ENCODE measurements around the gene KCND3.
"Not testable (repeated sequence)": the region's sequence is repeated elsewhere in the genome, so short reads cannot be mapped to it uniquely, and the experiment has no call there.

KCND3 gene

DNA sequence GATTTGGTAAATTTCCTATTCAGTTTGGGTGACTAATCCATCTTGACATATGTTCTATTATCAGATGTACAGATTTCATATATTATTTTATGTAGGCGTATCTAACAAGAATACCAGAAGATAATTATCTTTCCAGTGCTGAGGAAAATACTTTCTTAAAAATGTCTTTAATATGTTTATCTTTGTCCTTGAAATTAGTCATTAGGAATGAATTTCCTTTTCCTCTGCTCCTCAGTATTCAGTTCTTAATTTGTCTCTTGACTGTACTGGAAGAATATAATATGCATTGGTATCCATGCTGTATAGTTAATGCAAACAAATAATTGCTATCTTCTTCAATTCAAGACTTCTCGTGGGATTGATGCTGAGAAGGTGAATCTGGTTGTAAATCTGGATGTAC is 227.1 kb downstream of the KCND3 start:
- no peak for DNase-seq

- DNase-seq, result no peak
Observed at GRCh38 chr1:111761717-111762116, 227.8 kb downstream of the KCND3 start.

DNA sequence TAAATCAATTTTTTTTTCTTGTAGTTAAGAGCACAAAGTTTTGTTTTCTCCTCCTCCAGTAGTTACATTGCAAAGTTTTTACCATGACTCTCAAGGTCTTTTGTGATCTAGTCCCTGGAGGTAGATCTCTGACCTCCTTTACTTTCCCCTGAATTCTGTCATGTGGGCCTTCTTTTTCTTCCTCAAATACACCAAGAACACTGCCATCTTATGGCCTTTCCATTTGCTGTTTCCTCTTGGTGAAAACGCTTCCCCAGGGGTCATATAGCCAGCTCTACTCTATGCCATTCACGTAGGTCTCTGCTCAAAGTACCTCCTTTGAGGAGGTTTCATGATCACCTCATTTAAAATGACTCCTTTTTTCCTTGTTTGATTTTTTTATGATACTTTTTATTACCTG is 231.1 kb downstream of the KCND3 start:
- DNase-seq, result no peak

DNA sequence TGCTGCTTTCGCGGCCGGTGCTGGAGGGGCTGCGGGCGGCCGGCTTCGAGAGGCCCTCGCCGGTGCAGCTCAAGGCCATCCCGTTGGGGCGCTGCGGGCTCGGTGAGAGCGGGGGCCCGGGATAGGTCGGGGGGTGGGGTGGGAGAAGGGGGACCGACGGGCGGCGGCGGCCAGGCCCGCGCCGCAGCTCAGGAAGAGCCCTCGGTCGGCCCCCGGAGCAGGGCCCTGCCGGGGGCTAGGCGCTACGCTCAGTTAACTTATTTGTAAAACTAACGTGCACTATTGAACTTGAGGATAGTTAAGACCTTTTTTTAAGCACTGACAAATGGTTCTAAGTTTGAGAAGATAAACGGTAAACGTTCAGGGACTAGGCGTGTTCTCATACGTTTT is 233.3 kb downstream of the KCND3 start:
- DNase-seq, result no peak

- DNase-seq, result peak; percentile 87 to 89
Observed at GRCh38 chr1:111755331-111756123, 233.9 kb downstream of the KCND3 start, which contains the start of gene DDX20. Gene DDX20, plus strand, starts transcription at chr1:111755901. Its CDS starts 24 bp downstream, at chr1:111755925.

DNA sequence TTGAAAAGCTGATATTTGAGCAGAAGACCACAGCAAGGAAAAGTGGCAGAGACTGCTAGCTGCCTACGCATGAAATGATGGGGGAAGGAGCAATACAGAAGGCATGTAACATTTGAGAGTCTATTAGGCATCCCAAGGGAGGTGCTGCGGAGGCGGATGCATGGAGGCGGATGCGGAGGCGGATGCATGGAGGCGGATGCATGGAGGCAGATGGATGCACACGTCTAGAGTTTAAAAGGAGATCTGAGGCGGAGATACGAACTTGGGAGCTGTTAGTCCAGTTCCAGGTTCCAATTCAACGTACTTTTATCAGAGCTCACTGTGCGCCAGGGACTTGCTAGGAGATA is 234.5 kb downstream of the KCND3 start:
- DNase-seq, result no peak

- no peak for DNase-seq
Observed at GRCh38 chr1:111751906-111752575, 237.4 kb downstream of the KCND3 start.

- DNase-seq, result no peak
Observed at GRCh38 chr1:111750856-111751255, 238.6 kb downstream of the KCND3 start.

- DNase-seq, result no peak
Observed at GRCh38 chr1:111749628-111750027, 239.8 kb downstream of the KCND3 start.

DNA sequence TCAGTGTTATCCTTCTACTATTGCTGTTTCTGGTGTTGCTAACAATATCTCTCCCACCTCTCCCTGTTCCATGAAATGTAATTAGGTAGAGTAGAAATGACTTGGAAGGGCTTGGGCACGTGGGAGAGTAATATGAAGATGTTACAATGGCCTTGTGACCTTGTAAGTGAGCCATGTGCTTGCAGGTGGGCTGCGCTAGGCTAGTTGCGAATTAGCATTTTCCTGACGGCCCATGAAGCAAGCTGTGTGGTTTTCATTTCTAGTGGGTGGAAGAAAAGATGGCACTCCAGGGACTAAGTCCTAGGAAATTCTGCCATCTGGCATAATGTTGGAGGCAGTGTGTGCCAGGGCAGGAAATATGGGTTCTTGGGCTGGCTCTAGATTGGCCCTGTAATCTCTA is 241.5 kb downstream of the KCND3 start:
- peak in 1 of 2 donors; percentile 21 for DNase-seq

DNA sequence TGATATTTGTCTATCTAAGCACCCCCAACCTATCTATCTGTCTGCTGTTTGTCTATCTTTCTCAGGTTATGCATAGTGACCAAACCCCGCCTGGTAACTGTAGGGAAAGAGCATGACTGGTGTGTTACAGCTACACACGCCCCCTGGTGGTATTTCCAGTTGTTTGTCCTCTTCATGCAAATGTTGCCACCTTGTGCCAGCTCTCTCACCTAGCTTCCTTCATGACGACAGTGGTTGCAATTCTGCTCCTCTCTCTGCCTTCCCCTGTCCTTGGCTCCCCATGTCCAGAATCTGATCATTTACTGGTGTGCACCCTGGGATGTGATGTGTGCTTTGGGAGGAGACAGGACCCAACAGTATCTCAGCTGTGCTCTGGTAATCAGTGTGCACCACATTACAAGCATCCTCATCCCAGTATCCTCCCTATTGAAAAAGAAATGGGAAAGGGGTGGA is 242.2 kb downstream of the KCND3 start:
- no peak for DNase-seq

DNA sequence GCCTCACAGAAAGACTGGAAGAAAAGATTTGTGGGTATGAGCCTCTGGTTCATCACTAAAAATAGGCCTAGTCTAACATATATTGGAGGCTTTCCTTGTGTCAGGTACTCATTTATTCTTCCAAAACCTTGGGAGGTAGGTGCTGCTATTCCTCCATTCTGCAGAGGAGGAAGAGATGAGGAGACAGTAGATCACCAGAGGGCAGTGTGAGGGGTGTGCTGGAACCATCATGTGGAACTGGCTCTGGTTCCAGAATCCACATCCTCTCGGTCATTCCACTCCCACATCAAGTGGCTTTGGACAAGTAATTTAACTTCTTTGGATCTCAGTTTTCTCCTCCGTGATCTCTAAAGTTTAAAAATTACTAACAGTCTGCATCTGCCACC is 242.9 kb downstream of the KCND3 start:
- no peak for DNase-seq

DNA sequence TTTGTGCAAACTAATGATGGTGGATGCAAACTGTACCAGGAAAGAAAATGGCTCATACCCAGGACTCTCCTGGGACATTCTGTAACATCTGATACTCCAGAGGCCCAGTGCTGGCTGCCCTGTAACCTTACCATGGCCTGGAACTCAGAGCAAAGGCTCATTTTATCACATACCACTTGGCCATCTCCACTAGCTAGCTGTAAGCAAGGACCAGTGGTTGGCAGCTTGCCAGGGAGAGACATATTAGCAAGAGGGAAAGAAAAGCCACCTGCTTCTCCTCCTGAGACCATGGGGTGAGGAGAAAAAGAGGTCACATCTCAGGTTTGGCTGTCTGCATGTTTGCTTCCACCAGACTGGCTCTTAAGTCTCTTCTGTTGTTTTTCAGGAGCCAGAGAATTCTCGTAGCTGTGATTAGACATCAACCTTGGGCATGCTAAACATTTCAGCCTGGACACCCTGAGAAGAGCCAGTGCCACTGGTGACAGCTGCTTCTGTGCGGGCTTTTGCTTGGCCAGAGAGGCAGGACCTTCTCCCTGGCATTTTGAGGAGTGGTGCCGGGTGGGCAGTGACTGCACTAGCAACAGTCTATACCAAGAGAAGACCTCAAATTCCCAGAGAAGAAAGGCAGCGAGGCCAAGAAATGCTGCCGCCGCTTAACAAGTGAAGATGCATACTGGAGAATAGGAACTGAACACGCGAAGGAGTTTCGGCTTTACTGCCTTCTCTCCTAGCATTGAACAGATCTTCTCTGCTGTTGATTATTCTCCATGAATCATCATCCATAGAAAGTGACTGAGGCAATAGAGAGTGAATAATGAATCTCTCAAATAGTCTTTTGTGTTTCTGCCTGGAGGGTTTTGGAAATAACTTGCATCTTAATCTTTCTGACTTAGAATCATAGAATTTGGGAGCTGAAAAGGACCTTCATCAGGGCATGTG is 243.5 kb downstream of the KCND3 start:
- no peak for DNase-seq

- no peak for DNase-seq
Observed at GRCh38 chr1:111743679-111744101, 245.8 kb downstream of the KCND3 start.

- DNase-seq, result no peak
Observed at GRCh38 chr1:111742938-111743549, 246.4 kb downstream of the KCND3 start.

- DNase-seq, result not testable (repeated sequence)
Observed at GRCh38 chr1:111742292-111742691, 247.2 kb downstream of the KCND3 start.

GRCh38 chr1:111739925-111740765 is 249.3 kb downstream of the KCND3 start:
- peak; percentile 42 to 64 for DNase-seq

GRCh38 chr1:111739194-111739924 is 250.1 kb downstream of the KCND3 start, which contains the start of gene INKA2:
Gene INKA2, minus strand, starts transcription at chr1:111739395. Its CDS starts 153 bp downstream, at chr1:111739242.
- DNase-seq, result peak; percentile 78 to 90

- DNase-seq, result peak; percentile 65 to 74
Observed at GRCh38 chr1:111738436-111739193, 250.9 kb downstream of the KCND3 start.

- no peak for DNase-seq
Observed at GRCh38 chr1:111738133-111738435, 251.4 kb downstream of the KCND3 start.
